H9 (cell line): ENCODE data around the gene MCF2L2. TPM values are rescaled to one million over a fixed set of nuclear protein-coding genes. Genes with fewer than 3 reads are reported as not detected.

ENCODE experiments used
- DNase-seq: peaks from one replicate; pipeline ENCODE4 v3.0.0-alpha.2; 2017
- H2AFZ ChIP-seq: one replicate; pipeline ENCODE4 v1.6.1; 2013; ENCODE audit warnings: mild to moderate bottlenecking, low read length, control low read depth, moderate library complexity
- H2AK5ac ChIP-seq: 2 replicates; pipeline ENCODE4 v1.6.1; 2013; ENCODE audit warnings: low read length, control low read depth, mixed read lengths; ENCODE audit not compliant: insufficient read length
- H2BK120ac ChIP-seq: one replicate; pipeline ENCODE4 v1.6.1; 2013; ENCODE audit warnings: low read depth, mild to moderate bottlenecking, low read length, control low read depth, inconsistent platforms; ENCODE audit not compliant: poor library complexity, severe bottlenecking
- H2BK12ac ChIP-seq: 2 replicates; pipeline ENCODE4 v1.6.1; 2013; ENCODE audit warnings: low read length, control low read depth, mixed read lengths, low read depth; ENCODE audit not compliant: insufficient read length
- H2BK15ac ChIP-seq: 2 replicates; pipeline ENCODE4 v1.6.1; 2013; ENCODE audit warnings: low read depth, low read length, control low read depth
- H2BK20ac ChIP-seq: one replicate; pipeline ENCODE4 v1.6.1; 2013; ENCODE audit warnings: low read depth, mild to moderate bottlenecking, low read length, control low read depth, inconsistent platforms; ENCODE audit not compliant: poor library complexity, severe bottlenecking
- H2BK5ac ChIP-seq: 2 replicates; pipeline ENCODE4 v1.6.1; 2013; ENCODE audit warnings: low read length, control low read depth, mixed read lengths; ENCODE audit not compliant: insufficient read length
- H3K14ac ChIP-seq: 2 replicates; pipeline ENCODE4 v1.6.1; 2013; ENCODE audit warnings: low read length, control low read depth; ENCODE audit not compliant: insufficient read depth
- H3K18ac ChIP-seq: 2 replicates; pipeline ENCODE4 v1.6.1; 2013; ENCODE audit warnings: low read depth, mild to moderate bottlenecking, mixed read lengths, low read length, control low read depth; ENCODE audit not compliant: insufficient read length
- H3K23ac ChIP-seq: 2 replicates; pipeline ENCODE4 v1.6.1; 2013; ENCODE audit warnings: low read length, control low read depth, mixed read lengths, low read depth; ENCODE audit not compliant: insufficient read length
- H3K23me2 ChIP-seq: 2 replicates; pipeline ENCODE4 v1.6.1; 2013; ENCODE audit warnings: low read depth, mild to moderate bottlenecking, mixed read lengths, low read length, control low read depth; ENCODE audit not compliant: insufficient read length, poor library complexity, severe bottlenecking
- H3K27ac ChIP-seq: 2 replicates; pipeline ENCODE4 v1.5.1; 2013; ENCODE audit warnings: low read length, control low read depth, mixed read lengths, low read depth; ENCODE audit not compliant: insufficient read length
- H3K27me3 ChIP-seq: 2 replicates; pipeline ENCODE4 v1.6.1; 2013; ENCODE audit warnings: low read length, control low read depth, inconsistent platforms; ENCODE audit not compliant: insufficient read depth
- H3K4ac ChIP-seq: 2 replicates; pipeline ENCODE4 v1.6.1; 2013; ENCODE audit warnings: low read depth, mild to moderate bottlenecking, control low read depth, inconsistent platforms, low read length, moderate library complexity
- H3K4me1 ChIP-seq: 2 replicates; pipeline ENCODE4 v1.6.1; 2013; ENCODE audit warnings: low read length, control low read depth, inconsistent platforms; ENCODE audit not compliant: insufficient read depth
- H3K4me2 ChIP-seq: 2 replicates; pipeline ENCODE4 v1.6.1; 2013; ENCODE audit warnings: low read length, control low read depth, mixed read lengths; ENCODE audit not compliant: insufficient read length, insufficient read depth
- H3K56ac ChIP-seq: 2 replicates; pipeline ENCODE4 v1.6.1; 2013; ENCODE audit warnings: low read depth, mild to moderate bottlenecking, mixed read lengths, low read length, control low read depth; ENCODE audit not compliant: insufficient read length
- H3K79me1 ChIP-seq: 2 replicates; pipeline ENCODE4 v1.6.1; 2013; ENCODE audit warnings: low read depth, mild to moderate bottlenecking, moderate library complexity, low read length, control low read depth, inconsistent platforms; ENCODE audit not compliant: insufficient read depth, poor library complexity, severe bottlenecking
- H3K79me2 ChIP-seq: 2 replicates; pipeline ENCODE4 v1.6.1; 2013; ENCODE audit warnings: low read length, control low read depth, inconsistent platforms; ENCODE audit not compliant: insufficient read depth
- H3K9ac ChIP-seq: 2 replicates; pipeline ENCODE4 v1.6.1; 2013; ENCODE audit warnings: low read length, control low read depth, mixed read lengths; ENCODE audit not compliant: insufficient read length; ENCODE audit errors: extremely low read depth
- H3K9me3 ChIP-seq: one replicate; pipeline ENCODE4 v1.6.1; 2013; ENCODE audit warnings: low read depth, low read length, inconsistent platforms; ENCODE audit not compliant: control insufficient read depth
- H3T11ph ChIP-seq: one replicate; pipeline ENCODE4 v1.6.1; 2013; ENCODE audit warnings: mild to moderate bottlenecking, low read length, control low read depth, inconsistent platforms
- H4K20me1 ChIP-seq: one replicate; pipeline ENCODE4 v1.6.1; 2013; ENCODE audit not compliant: control insufficient read depth, insufficient read length, insufficient read depth
- H4K5ac ChIP-seq: 2 replicates; pipeline ENCODE4 v1.6.1; 2013; ENCODE audit warnings: low read depth, mild to moderate bottlenecking, mixed read lengths, low read length, control low read depth; ENCODE audit not compliant: insufficient read length
- H4K8ac ChIP-seq: replicated peaks from 2 replicates; pipeline ENCODE4 v1.6.1; 2013; ENCODE audit warnings: low read length, control low read depth, mixed read lengths, low read depth; ENCODE audit not compliant: insufficient read length
- H4K91ac ChIP-seq: 2 replicates; pipeline ENCODE4 v1.6.1; 2013; ENCODE audit warnings: low read depth, mild to moderate bottlenecking, moderate library complexity, mixed read lengths, low read length, control low read depth; ENCODE audit not compliant: insufficient read length
- H3K27ac Mint-ChIP-seq, 3 experiments: 2 replicates in 2 of 3; 3 replicates in 1 of 3; pipeline ENCODE4 v1.8.0; 2020 to 2021; ENCODE audit warnings: mixed read lengths in 3 of 3, mild to moderate bottlenecking in 1 of 3, moderate library complexity in 1 of 3
- H3K27me3 Mint-ChIP-seq: 2 replicates; pipeline ENCODE4 v1.8.0; 2021; ENCODE audit warnings: low read depth, mild to moderate bottlenecking, moderate library complexity, mixed read lengths
- H3K36me3 Mint-ChIP-seq, 3 experiments: 2 replicates in 2 of 3; 3 replicates in 1 of 3; pipeline ENCODE4 v1.8.0; 2020 to 2021; ENCODE audit warnings: low read depth in 3 of 3, mixed read lengths in 3 of 3; ENCODE audit not compliant: insufficient read depth in 1 of 3
- H3K4me1 Mint-ChIP-seq, 2 experiments: 2 replicates each; pipeline ENCODE4 v1.8.0; 2020; ENCODE audit warnings: mixed read lengths in 2 of 2
- H3K4me3 Mint-ChIP-seq, 2 experiments: 2 replicates in 1 of 2; 3 replicates in 1 of 2; pipeline ENCODE4 v1.8.0; 2020 to 2021; ENCODE audit warnings: mild to moderate bottlenecking in 2 of 2, mixed read lengths in 2 of 2, moderate library complexity in 1 of 2
- H3K9me3 Mint-ChIP-seq, 2 experiments: 2 replicates in 1 of 2; 3 replicates in 1 of 2; pipeline ENCODE4 v1.8.0; 2020; ENCODE audit warnings: mild to moderate bottlenecking in 2 of 2, mixed read lengths in 2 of 2, moderate library complexity in 1 of 2
- whole genome bisulfite sequencing: extraction: QIAGEN DNeasy Blood & Tissue Kit; methylation state at CpG from one replicate; pipeline ENCODE4 v1.1.7; 2013; ENCODE audit warnings: missing lambda C conversion rate, low lambda C conversion rate, mixed read lengths; ENCODE audit not compliant: insufficient read length; ENCODE audit errors: extremely low coverage; 5-methylcytosine and 5-hydroxymethylcytosine counted together
- long read RNA-seq: library from polyadenylated mRNA; unstranded; transcript quantifications from one replicate; pipeline ENCODE4 v2.0.0, GENCODE V29; 2020
- total RNA-seq: library from RNA; stranded (reverse); gene quantifications from 2 replicates; pipeline ENCODE4 v1.2.1, GENCODE V29; 2021
- TF ChIP-seq, protein P1 (sequence below): fragments of 200-600 bp; sonication (generic); conservative IDR thresholded peaks from 3 replicates; pipeline ENCODE4 v1.8.0; 2021; ENCODE audit warnings: antibody characterized with exemption, mild to moderate bottlenecking

MCF2L2 gene, protein sequence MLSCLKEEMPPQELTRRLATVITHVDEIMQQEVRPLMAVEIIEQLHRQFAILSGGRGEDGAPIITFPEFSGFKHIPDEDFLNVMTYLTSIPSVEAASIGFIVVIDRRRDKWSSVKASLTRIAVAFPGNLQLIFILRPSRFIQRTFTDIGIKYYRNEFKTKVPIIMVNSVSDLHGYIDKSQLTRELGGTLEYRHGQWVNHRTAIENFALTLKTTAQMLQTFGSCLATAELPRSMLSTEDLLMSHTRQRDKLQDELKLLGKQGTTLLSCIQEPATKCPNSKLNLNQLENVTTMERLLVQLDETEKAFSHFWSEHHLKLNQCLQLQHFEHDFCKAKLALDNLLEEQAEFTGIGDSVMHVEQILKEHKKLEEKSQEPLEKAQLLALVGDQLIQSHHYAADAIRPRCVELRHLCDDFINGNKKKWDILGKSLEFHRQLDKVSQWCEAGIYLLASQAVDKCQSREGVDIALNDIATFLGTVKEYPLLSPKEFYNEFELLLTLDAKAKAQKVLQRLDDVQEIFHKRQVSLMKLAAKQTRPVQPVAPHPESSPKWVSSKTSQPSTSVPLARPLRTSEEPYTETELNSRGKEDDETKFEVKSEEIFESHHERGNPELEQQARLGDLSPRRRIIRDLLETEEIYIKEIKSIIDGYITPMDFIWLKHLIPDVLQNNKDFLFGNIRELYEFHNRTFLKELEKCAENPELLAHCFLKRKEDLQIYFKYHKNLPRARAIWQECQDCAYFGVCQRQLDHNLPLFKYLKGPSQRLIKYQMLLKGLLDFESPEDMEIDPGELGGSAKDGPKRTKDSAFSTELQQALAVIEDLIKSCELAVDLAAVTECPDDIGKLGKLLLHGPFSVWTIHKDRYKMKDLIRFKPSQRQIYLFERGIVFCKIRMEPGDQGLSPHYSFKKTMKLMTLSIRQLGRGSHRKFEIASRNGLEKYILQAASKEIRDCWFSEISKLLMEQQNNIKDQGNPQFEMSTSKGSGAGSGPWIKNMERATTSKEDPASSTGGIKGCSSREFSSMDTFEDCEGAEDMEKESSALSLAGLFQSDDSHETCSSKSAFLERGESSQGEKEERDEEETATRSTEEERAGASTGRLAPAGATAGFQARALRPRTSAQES
- 5.5 and 6.4 TPM in 2 replicates for total RNA-seq
- long read RNA-seq, partial matches to known transcripts: 1 of 15 reads
- long read RNA-seq, other reads (novel, unspliced or antisense): 14 of 15 reads

DNA sequence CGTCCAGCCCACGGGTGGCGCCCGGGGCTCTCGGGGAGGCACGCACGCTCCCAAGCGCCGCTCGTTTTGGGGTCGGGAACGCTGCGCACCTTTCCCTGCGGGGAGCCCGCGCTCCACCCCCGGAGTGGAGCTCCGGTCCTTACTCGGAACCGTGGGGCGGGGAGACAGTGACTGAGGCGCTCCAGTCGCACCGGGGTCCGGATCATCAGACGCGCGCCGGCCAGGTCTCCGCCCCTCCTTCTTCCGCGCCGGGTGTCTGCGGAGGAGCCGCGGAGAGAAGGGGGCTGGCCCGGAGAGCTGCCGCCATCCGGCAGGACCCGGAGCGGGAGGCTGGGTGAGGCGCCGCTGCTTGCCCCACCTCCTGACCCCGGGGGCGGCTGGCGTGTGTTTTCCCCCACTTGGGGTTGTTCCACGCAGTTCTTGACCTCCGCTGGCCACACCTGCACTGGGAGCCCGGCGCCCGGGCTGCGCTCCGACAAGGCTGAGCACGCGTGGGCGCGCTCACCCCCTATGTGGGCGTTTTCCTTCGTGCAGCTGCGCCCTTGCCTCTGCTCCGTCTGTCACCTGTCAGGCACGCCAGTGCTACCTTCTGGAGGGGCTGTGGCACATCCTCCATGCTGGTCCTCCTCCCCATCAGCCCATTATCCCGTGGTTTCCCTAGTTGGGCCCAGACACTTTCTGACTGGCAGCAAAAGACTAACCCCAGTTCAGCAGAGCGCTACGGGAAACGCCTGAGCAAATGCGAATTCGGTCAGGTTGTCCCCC is at the start of gene MCF2L2:
Gene MCF2L2, minus strand, starts transcription at position 173 of the 765 bp plus-strand sequence. CDS start 642 bp downstream, outside the sequence.
- Mint-ChIP-seq H3K9me3 (peaks cover 3% of the 10 kb centered on the region in 2 experiments; a peak in 2 of 5 replicates), H3K36me3 (no peaks in the 10 kb centered on the region; a peak in 1 of 7 replicates), H3K27ac (peak within 1 kb of the TSS in 2 of 3 experiments; percentile 68 to 88; a peak in 4 of 7 replicates), H3K4me1 (peaks cover 29 to 33% of the 10 kb centered on the region in 2 experiments), H3K27me3 (peaks cover 67% of the 10 kb centered on the region), H3K4me3 (peak within 1 kb of the TSS; percentile 83 to 91)
- peak within 1 kb of the TSS; percentile 80 for H3K4me2 ChIP-seq
- H3K27me3 ChIP-seq: no peaks in the 10 kb centered on the region; the same call in 1 of the 2 replicates
- no peak within 1 kb of the TSS for H3K4ac ChIP-seq
- H4K5ac ChIP-seq: no peak within 1 kb of the TSS
- no peak within 1 kb of the TSS for H3T11ph ChIP-seq
- H3K79me2 ChIP-seq: no peaks in the 10 kb centered on the region; the same call in 1 of the 2 replicates
- peak within 1 kb of the TSS; percentile 74 for H3K9ac ChIP-seq
- no peak within 1 kb of the TSS for H3K18ac ChIP-seq
- no peak within 1 kb of the TSS for H2BK15ac ChIP-seq
- H2AK5ac ChIP-seq: no peak within 1 kb of the TSS
- WGBS: no CpG with 5 or more reads among the region's 68 CpGs
- no peak within 1 kb of the TSS for H2AFZ ChIP-seq
- H2BK12ac ChIP-seq: no peak within 1 kb of the TSS
- no peak within 1 kb of the TSS for H2BK20ac ChIP-seq
- no peaks in the 10 kb centered on the region for H4K20me1 ChIP-seq
- peak; percentile 78 for DNase-seq
- TF ChIP-seq, protein P1, sequence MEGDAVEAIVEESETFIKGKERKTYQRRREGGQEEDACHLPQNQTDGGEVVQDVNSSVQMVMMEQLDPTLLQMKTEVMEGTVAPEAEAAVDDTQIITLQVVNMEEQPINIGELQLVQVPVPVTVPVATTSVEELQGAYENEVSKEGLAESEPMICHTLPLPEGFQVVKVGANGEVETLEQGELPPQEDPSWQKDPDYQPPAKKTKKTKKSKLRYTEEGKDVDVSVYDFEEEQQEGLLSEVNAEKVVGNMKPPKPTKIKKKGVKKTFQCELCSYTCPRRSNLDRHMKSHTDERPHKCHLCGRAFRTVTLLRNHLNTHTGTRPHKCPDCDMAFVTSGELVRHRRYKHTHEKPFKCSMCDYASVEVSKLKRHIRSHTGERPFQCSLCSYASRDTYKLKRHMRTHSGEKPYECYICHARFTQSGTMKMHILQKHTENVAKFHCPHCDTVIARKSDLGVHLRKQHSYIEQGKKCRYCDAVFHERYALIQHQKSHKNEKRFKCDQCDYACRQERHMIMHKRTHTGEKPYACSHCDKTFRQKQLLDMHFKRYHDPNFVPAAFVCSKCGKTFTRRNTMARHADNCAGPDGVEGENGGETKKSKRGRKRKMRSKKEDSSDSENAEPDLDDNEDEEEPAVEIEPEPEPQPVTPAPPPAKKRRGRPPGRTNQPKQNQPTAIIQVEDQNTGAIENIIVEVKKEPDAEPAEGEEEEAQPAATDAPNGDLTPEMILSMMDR: no peak
- H3K27ac ChIP-seq: no peak within 1 kb of the TSS
- H2BK5ac ChIP-seq: no peak within 1 kb of the TSS
- no peak within 1 kb of the TSS for H3K23ac ChIP-seq
- H4K8ac ChIP-seq: no peak within 1 kb of the TSS
- no peaks in the 10 kb centered on the region for H3K79me1 ChIP-seq
- no peaks in the 10 kb centered on the region for H3K9me3 ChIP-seq
- H2BK120ac ChIP-seq: no peak within 1 kb of the TSS
- H4K91ac ChIP-seq: no peak within 1 kb of the TSS
- no peaks in the 10 kb centered on the region for H3K4me1 ChIP-seq
- H3K14ac ChIP-seq: no peak within 1 kb of the TSS; the same call in 1 of the 2 replicates
- H3K56ac ChIP-seq: no peak within 1 kb of the TSS
- peaks cover 20% of the 10 kb centered on the region for H3K23me2 ChIP-seq
